IMR-90 (cell line): ENCODE data around the gene ZNF445. TPM values are rescaled to one million over a fixed set of nuclear protein-coding genes. Genes with fewer than 3 reads are reported as not detected.

Source experiments
- ATAC-seq: fragments of 200-7000 bp; cut with Tn5 transposase; 2 replicates; pipeline ENCODE4 v1.9.1; 2020; ENCODE audit warnings: low read depth, mild to moderate bottlenecking, moderate library complexity
- BruUV-seq: library from RNA; stranded (reverse); fragments of 400-500 nt; replicated peaks from 2 replicates; lab custom pipeline; 2021; lab: Mats Ljungman, UMichigan
- CTCF ChIA-PET: fragments of 300-600 bp; formaldehyde crosslinking; extraction: SDS; loops from one replicate; lab custom pipeline; 2021; ENCODE audit warnings: antibody characterized with exemption; lab: Yijun Ruan, JAX
- POLR2A ChIA-PET: fragments of 300-600 bp; sonication (Branson Sonifier 250); formaldehyde crosslinking; loops from one replicate; lab custom pipeline; 2022; ENCODE audit warnings: antibody characterized with exemption; ENCODE audit not compliant: unreplicated experiment; lab: Charles Lee
- DNase-seq: peaks from one replicate; pipeline ENCODE4 v3.0.0; 2013
- H2AFZ ChIP-seq: replicated peaks from 2 replicates; pipeline ENCODE3; 2013; ENCODE audit warnings: low read length, mild to moderate bottlenecking; ENCODE audit not compliant: poor library complexity
- H2AK5ac ChIP-seq: 2 replicates; pipeline ENCODE4 v1.6.1; 2013; ENCODE audit warnings: low read depth, low read length, inconsistent platforms
- H2AK9ac ChIP-seq: replicated peaks from 2 replicates; pipeline ENCODE3; 2013; ENCODE audit warnings: mild to moderate bottlenecking, low read depth, low read length, moderate library complexity; ENCODE audit not compliant: poor library complexity
- H2BK120ac ChIP-seq: 2 replicates; pipeline ENCODE4 v1.6.1; 2013; ENCODE audit warnings: low read depth, low read length, inconsistent platforms
- H2BK15ac ChIP-seq: 3 replicates; pipeline ENCODE4 v1.6.1; 2013; ENCODE audit warnings: low read depth, low read length, inconsistent platforms
- H2BK20ac ChIP-seq: 2 replicates; pipeline ENCODE4 v1.6.1; 2013; ENCODE audit warnings: low read depth, mild to moderate bottlenecking, inconsistent platforms, low read length, moderate library complexity
- H2BK5ac ChIP-seq: 2 replicates; pipeline ENCODE4 v1.6.1; 2013; ENCODE audit warnings: mild to moderate bottlenecking, low read depth, low read length, inconsistent platforms; ENCODE audit not compliant: poor library complexity, severe bottlenecking
- H3K14ac ChIP-seq: replicated peaks from 2 replicates; pipeline ENCODE4 v1.6.1; 2013; ENCODE audit warnings: low read depth, low read length, inconsistent platforms
- H3K18ac ChIP-seq: 2 replicates; pipeline ENCODE4 v1.6.1; 2013; ENCODE audit warnings: low read depth, low read length, control low read depth
- H3K23ac ChIP-seq: 2 replicates; pipeline ENCODE4 v1.6.1; 2013; ENCODE audit warnings: low read depth, low read length, inconsistent platforms
- H3K27ac ChIP-seq: 2 replicates; pipeline ENCODE4 v1.5.1; 2013; ENCODE audit warnings: mild to moderate bottlenecking, control low read depth, low read length; ENCODE audit not compliant: insufficient read depth
- H3K27me3 ChIP-seq: 2 replicates; pipeline ENCODE4 v1.6.1; 2013; ENCODE audit warnings: low read length; ENCODE audit not compliant: control insufficient read depth, insufficient read depth
- H3K36me3 ChIP-seq: 2 replicates; pipeline ENCODE4 v1.6.1; 2013; ENCODE audit warnings: low read length, mixed read lengths; ENCODE audit not compliant: control insufficient read depth, insufficient read depth
- H3K4ac ChIP-seq: 2 replicates; pipeline ENCODE4 v1.6.1; 2013; ENCODE audit warnings: low read depth, low read length, inconsistent platforms
- H3K4me1 ChIP-seq: 2 replicates; pipeline ENCODE4 v1.6.1; 2013; ENCODE audit warnings: low read length, mixed read lengths; ENCODE audit not compliant: control insufficient read depth, insufficient read depth
- H3K4me2 ChIP-seq: 2 replicates; pipeline ENCODE4 v1.6.1; 2013; ENCODE audit warnings: low read depth, mild to moderate bottlenecking, control low read depth, low read length, moderate library complexity
- H3K4me3 ChIP-seq: 2 replicates; pipeline ENCODE4 v1.5.1; 2013; ENCODE audit warnings: low read depth, mild to moderate bottlenecking, control low read depth, low read length, moderate library complexity; ENCODE audit not compliant: insufficient read depth
- H3K56ac ChIP-seq: 2 replicates; pipeline ENCODE4 v1.6.1; 2013; ENCODE audit warnings: low read length, inconsistent platforms; ENCODE audit not compliant: insufficient read depth; ENCODE audit errors: extremely low read depth
- H3K79me1 ChIP-seq, 2 experiments: 2 replicates each; pipeline ENCODE4 v1.6.1; 2013; ENCODE audit warnings: low read length in 2 of 2, inconsistent platforms in 1 of 2, low read depth in 1 of 2
- H3K9ac ChIP-seq: 2 replicates; pipeline ENCODE4 v1.6.1; 2013; ENCODE audit warnings: low read depth, low read length, control low read depth
- H3K9me1 ChIP-seq: 2 replicates; pipeline ENCODE4 v1.6.1; 2013; ENCODE audit warnings: low read length, inconsistent platforms; ENCODE audit not compliant: insufficient read depth
- H3K9me3 ChIP-seq: 2 replicates; pipeline ENCODE4 v1.6.1; 2013; ENCODE audit warnings: low read length; ENCODE audit not compliant: control insufficient read depth, insufficient read depth
- H4K20me1 ChIP-seq: 2 replicates; pipeline ENCODE4 v1.6.1; 2013; ENCODE audit warnings: low read length, inconsistent platforms; ENCODE audit not compliant: insufficient read depth
- H4K5ac ChIP-seq: 2 replicates; pipeline ENCODE4 v1.6.1; 2013; ENCODE audit warnings: mild to moderate bottlenecking, low read depth, low read length, control low read depth
- H4K8ac ChIP-seq, 2 experiments: 2 replicates each; pipeline ENCODE4 v1.6.1; 2013; ENCODE audit warnings: low read depth in 2 of 2, low read length in 2 of 2, control low read depth in 1 of 2, inconsistent platforms in 1 of 2
- H4K91ac ChIP-seq: 2 replicates; pipeline ENCODE4 v1.6.1; 2013; ENCODE audit warnings: low read depth, low read length, inconsistent platforms; ENCODE audit not compliant: insufficient read depth
- BHLHE40 ChIP-seq: fragments of 150-350 bp; IDR thresholded peaks from 2 replicates; pipeline ENCODE4 v1.6.1; 2016; ENCODE audit warnings: mild to moderate bottlenecking, low read depth, low read length
- CEBPB ChIP-seq: IDR thresholded peaks from 2 replicates; pipeline ENCODE4 v1.6.1; 2012; ENCODE audit warnings: low read depth, low read length, improper control_type of control experiment
- CHD1 ChIP-seq: IDR thresholded peaks from 2 replicates; pipeline ENCODE4 v1.6.1; 2012; ENCODE audit warnings: low read depth, low read length, improper control_type of control experiment
- FOS ChIP-seq: fragments of 150-350 bp; IDR thresholded peaks from 2 replicates; pipeline ENCODE4 v1.6.1; 2016; ENCODE audit warnings: low read depth, low read length
- MAFK ChIP-seq: IDR thresholded peaks from 2 replicates; pipeline ENCODE4 v1.6.1; 2012; ENCODE audit warnings: low read depth, low read length, improper control_type of control experiment
- MAZ ChIP-seq: IDR thresholded peaks from 2 replicates; pipeline ENCODE4 v1.6.1; 2012; ENCODE audit warnings: low read depth, mild to moderate bottlenecking, low read length, improper control_type of control experiment, moderate library complexity, borderline replicate concordance
- MXI1 ChIP-seq: IDR thresholded peaks from 2 replicates; pipeline ENCODE4 v1.6.1; 2012; ENCODE audit warnings: low read depth, mild to moderate bottlenecking, low read length, moderate library complexity, borderline replicate concordance
- NFE2L2 ChIP-seq: fragments of 150-350 bp; IDR thresholded peaks from 2 replicates; pipeline ENCODE4 v1.6.1; 2016; ENCODE audit warnings: low read depth, mild to moderate bottlenecking, low read length
- POLR2A ChIP-seq: IDR thresholded peaks from 2 replicates; pipeline ENCODE4 v1.6.1; 2012; ENCODE audit warnings: mild to moderate bottlenecking, low read depth, low read length
- RAD21 ChIP-seq: IDR thresholded peaks from 2 replicates; pipeline ENCODE4 v1.6.1; 2012; ENCODE audit warnings: low read length, improper control_type of control experiment
- RCOR1 ChIP-seq: IDR thresholded peaks from 2 replicates; pipeline ENCODE4 v1.6.1; 2012; ENCODE audit warnings: mild to moderate bottlenecking, low read length, improper control_type of control experiment; ENCODE audit not compliant: insufficient replicate concordance
- RFX5 ChIP-seq: IDR thresholded peaks from 2 replicates; pipeline ENCODE4 v1.8.0; 2012; ENCODE audit warnings: low read depth, mild to moderate bottlenecking, low read length, moderate library complexity
- SMC3 ChIP-seq: fragments of 150-350 bp; IDR thresholded peaks from 2 replicates; pipeline ENCODE4 v1.6.1; 2016; ENCODE audit warnings: low read depth, mild to moderate bottlenecking, antibody characterized with exemption, low read length, moderate library complexity
- WGBS, 2 experiments: methylation state at CpG; one replicate each; pipeline versions ENCODE4 v1.1.5 to v1.1.7; 2013; ENCODE audit warnings: missing lambda C conversion rate in 2 of 2; ENCODE audit not compliant: insufficient read length in 1 of 2; ENCODE audit errors: extremely low coverage in 2 of 2; 5-methylcytosine and 5-hydroxymethylcytosine counted together
- dilution Hi-C: fragments of 300-500 bp; cut with HindIII; formaldehyde crosslinking; loops from one replicate; pipeline ENCODE4 v1.14.3; 2018; ENCODE audit warnings: low sequenced_read_pairs; ENCODE audit not compliant: unreplicated experiment
- in situ Hi-C: fragments of 300-500 bp; cut with MboI; formaldehyde crosslinking; loops from 3 replicates; pipeline ENCODE4 v1.14.3; 2019; ENCODE audit warnings: low sequenced_read_pairs, inconsistent platforms, mixed read lengths
- intact Hi-C: fragments of 100-400 bp; cut with micrococcal nuclease; formaldehyde crosslinking; loops from 2 replicates; pipeline ENCODE4 v1.10.0; 2022
- polyA plus RNA-seq, 3 experiments: library from polyadenylated mRNA; depleted of rRNA; stranded (reverse); fragments of >200 nt; gene quantifications; 2 replicates each; pipeline ENCODE4 v1.2.3, GENCODE V29; 2012; ENCODE audit warnings: low replicate concordance in 1 of 3
- total RNA-seq: library from RNA; depleted of rRNA; stranded (reverse); fragments of >200 nt; gene quantifications from 2 replicates; pipeline ENCODE4 v1.2.3, GENCODE V29; 2012
- TF ChIP-seq, protein P1 (sequence below): conservative IDR thresholded peaks from 2 replicates; pipeline ENCODE4 v1.5.1; 2012; ENCODE audit warnings: mild to moderate bottlenecking, low read depth, low read length, improper control_type of control experiment
- TF ChIP-seq, protein P2 (sequence below): fragments of 150-350 bp; IDR thresholded peaks from 2 replicates; pipeline ENCODE4 v1.6.1; 2016; ENCODE audit warnings: low read depth, mild to moderate bottlenecking, low read length, moderate library complexity, borderline replicate concordance
- TF ChIP-seq, protein P3 (sequence below): fragments of 150-350 bp; IDR thresholded peaks from 2 replicates; pipeline ENCODE4 v1.6.1; 2017; ENCODE audit warnings: mild to moderate bottlenecking, antibody characterized with exemption, low read length, low read depth

ZNF445 gene
- total and polyA plus RNA-seq, 2 of the 4 experiments (the other 2 are of a cell fraction), result 3.3 to 6.3 TPM

DNA sequence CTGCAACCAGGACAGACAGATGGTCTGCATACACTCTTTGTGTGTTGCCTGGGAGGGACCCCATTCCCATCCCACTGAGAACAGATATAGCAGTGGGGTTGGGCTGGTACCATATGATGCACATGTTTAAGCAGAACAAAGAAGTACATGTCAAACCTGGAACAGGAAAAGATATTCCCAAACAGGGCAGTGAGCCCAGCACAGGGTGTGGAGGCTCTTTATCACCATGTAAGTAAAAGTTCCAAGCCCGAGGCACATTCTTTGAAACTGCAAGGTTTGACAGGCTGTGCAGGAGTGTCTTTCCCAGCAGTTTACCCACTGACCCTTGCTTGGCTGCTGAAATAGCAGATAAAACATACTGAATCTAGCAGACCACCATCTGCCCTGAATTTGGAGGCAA is 5.3 kb upstream of the ZNF445 start:
- H3K9ac ChIP-seq, result no peak overlapping the region
- no peaks in the 10 kb centered on the region for H3K27me3 ChIP-seq
- no peak overlapping the region for H2BK15ac ChIP-seq
- in situ Hi-C loops, result no loop called here
- no peaks in the 10 kb centered on the region; the same call in 1 of the 2 replicates for H3K9me3 ChIP-seq
- H3K27ac ChIP-seq, result no peak overlapping the region
- H2AK5ac ChIP-seq, result no peak overlapping the region
- H4K5ac ChIP-seq, result no peak overlapping the region
- no peak overlapping the region for H3K14ac ChIP-seq
- 0 out of 4 replicates have a peak, but pooled peaks cover 0 to 6% of the 10 kb centered on the region in 2 experiments for H3K79me1 ChIP-seq
- no peak overlapping the region for H2BK120ac ChIP-seq
- intact Hi-C loops, result no loop called here
- BruUV-seq, result no TSS peak
- H3K56ac ChIP-seq, result no peak overlapping the region
- H4K20me1 ChIP-seq, result no peaks in the 10 kb centered on the region
- no peak overlapping the region for H2AK9ac ChIP-seq
- H4K91ac ChIP-seq, result no peak overlapping the region
- H2BK20ac ChIP-seq, result no peak overlapping the region
- no peak overlapping the region for H3K4me3 ChIP-seq
- no peak overlapping the region for H3K4ac ChIP-seq
- H3K9me1 ChIP-seq, result no peaks in the 10 kb centered on the region; the same call in 1 of the 2 replicates
- H3K18ac ChIP-seq, result no peak overlapping the region
- no peak overlapping the region for H2AFZ ChIP-seq
- ATAC-seq, result no peak
- dilution Hi-C loops, result no loop called here
- no peak for DNase-seq
- no peak for TF ChIP-seq RAD21
- no peak for TF ChIP-seq RCOR1
- no peak for TF ChIP-seq MAFK
- no peak for TF ChIP-seq RFX5
- TF ChIP-seq BHLHE40, result no peak
- no peak for TF ChIP-seq CEBPB
- no peak for TF ChIP-seq MXI1
- TF ChIP-seq CHD1, result no peak
- no peak for TF ChIP-seq FOS
- no peak for TF ChIP-seq MAZ
- TF ChIP-seq, protein P1, sequence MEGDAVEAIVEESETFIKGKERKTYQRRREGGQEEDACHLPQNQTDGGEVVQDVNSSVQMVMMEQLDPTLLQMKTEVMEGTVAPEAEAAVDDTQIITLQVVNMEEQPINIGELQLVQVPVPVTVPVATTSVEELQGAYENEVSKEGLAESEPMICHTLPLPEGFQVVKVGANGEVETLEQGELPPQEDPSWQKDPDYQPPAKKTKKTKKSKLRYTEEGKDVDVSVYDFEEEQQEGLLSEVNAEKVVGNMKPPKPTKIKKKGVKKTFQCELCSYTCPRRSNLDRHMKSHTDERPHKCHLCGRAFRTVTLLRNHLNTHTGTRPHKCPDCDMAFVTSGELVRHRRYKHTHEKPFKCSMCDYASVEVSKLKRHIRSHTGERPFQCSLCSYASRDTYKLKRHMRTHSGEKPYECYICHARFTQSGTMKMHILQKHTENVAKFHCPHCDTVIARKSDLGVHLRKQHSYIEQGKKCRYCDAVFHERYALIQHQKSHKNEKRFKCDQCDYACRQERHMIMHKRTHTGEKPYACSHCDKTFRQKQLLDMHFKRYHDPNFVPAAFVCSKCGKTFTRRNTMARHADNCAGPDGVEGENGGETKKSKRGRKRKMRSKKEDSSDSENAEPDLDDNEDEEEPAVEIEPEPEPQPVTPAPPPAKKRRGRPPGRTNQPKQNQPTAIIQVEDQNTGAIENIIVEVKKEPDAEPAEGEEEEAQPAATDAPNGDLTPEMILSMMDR, result no peak
- TF ChIP-seq, protein P2, sequence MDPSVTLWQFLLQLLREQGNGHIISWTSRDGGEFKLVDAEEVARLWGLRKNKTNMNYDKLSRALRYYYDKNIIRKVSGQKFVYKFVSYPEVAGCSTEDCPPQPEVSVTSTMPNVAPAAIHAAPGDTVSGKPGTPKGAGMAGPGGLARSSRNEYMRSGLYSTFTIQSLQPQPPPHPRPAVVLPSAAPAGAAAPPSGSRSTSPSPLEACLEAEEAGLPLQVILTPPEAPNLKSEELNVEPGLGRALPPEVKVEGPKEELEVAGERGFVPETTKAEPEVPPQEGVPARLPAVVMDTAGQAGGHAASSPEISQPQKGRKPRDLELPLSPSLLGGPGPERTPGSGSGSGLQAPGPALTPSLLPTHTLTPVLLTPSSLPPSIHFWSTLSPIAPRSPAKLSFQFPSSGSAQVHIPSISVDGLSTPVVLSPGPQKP, result no peak
- TF ChIP-seq POLR2A, result no peak
- no peak for TF ChIP-seq SMC3
- TF ChIP-seq, protein P3, sequence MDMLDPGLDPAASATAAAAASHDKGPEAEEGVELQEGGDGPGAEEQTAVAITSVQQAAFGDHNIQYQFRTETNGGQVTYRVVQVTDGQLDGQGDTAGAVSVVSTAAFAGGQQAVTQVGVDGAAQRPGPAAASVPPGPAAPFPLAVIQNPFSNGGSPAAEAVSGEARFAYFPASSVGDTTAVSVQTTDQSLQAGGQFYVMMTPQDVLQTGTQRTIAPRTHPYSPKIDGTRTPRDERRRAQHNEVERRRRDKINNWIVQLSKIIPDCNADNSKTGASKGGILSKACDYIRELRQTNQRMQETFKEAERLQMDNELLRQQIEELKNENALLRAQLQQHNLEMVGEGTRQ, result no peak
- TF ChIP-seq NFE2L2, result no peak
- ChIA-PET POLR2A (no interaction called here), CTCF (no interaction called here)
- H3K23ac ChIP-seq, result no peak overlapping the region
- no peaks in the 10 kb centered on the region for H3K36me3 ChIP-seq
- H3K4me1 ChIP-seq, result no peaks in the 10 kb centered on the region; the same call in 1 of the 2 replicates
- WGBS, 2 experiments, result no CpG with 5 or more reads among the region's 1 CpG
- no peak overlapping the region for H3K4me2 ChIP-seq
- no peak overlapping the region for H2BK5ac ChIP-seq
- H4K8ac ChIP-seq, result no peak overlapping the region
